NT2/D1 (cell line): ENCODE data around the gene PNLDC1.

ENCODE experiments used
- YY1 ChIP-seq: IDR thresholded peaks from 2 replicates; pipeline ENCODE4 v1.6.1; 2011; ENCODE audit not compliant: insufficient read length, insufficient read depth
- ZNF274 ChIP-seq: IDR thresholded peaks from 2 replicates; pipeline ENCODE4 v1.6.1; 2011; ENCODE audit warnings: mild to moderate bottlenecking, low read depth, low read length

DNA sequence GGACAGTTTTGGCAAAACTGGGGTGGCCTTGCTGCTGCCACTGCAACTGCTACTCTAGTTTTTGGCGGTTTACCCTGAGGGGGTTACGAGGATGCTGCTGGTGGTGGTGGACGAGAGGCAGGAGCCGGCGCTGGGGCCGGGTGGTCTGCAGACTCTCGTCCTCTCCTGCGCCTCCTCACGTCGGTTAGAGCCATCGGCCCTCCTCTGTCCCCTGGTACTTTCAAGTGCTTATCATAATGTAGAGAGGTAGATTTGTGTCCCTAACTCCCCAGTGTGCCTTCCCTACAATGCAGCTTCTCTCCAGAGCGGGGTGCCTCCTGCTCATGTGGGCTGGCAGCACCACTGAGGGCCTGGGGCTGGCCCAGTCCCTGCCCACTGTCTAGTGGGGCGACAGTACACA lies 25.9 kb downstream of the PNLDC1 start:
- TF ChIP-seq ZNF274, result no peak
- no peak for TF ChIP-seq YY1
